Measurements from ENCODE around the gene WDR7.

The WDR7 gene

GRCh38 chr18:56986829-56987228, 335.7 kb downstream of the WDR7 start:
- DNase-seq (ENCODE audit: extremely low read depth, low read depth) = no peak
- TF ChIP-seq, protein P1, sequence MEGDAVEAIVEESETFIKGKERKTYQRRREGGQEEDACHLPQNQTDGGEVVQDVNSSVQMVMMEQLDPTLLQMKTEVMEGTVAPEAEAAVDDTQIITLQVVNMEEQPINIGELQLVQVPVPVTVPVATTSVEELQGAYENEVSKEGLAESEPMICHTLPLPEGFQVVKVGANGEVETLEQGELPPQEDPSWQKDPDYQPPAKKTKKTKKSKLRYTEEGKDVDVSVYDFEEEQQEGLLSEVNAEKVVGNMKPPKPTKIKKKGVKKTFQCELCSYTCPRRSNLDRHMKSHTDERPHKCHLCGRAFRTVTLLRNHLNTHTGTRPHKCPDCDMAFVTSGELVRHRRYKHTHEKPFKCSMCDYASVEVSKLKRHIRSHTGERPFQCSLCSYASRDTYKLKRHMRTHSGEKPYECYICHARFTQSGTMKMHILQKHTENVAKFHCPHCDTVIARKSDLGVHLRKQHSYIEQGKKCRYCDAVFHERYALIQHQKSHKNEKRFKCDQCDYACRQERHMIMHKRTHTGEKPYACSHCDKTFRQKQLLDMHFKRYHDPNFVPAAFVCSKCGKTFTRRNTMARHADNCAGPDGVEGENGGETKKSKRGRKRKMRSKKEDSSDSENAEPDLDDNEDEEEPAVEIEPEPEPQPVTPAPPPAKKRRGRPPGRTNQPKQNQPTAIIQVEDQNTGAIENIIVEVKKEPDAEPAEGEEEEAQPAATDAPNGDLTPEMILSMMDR (IDR thresholded peaks at IDR 0.05; ENCODE audit: low read depth, low read length) = no peak

DNA sequence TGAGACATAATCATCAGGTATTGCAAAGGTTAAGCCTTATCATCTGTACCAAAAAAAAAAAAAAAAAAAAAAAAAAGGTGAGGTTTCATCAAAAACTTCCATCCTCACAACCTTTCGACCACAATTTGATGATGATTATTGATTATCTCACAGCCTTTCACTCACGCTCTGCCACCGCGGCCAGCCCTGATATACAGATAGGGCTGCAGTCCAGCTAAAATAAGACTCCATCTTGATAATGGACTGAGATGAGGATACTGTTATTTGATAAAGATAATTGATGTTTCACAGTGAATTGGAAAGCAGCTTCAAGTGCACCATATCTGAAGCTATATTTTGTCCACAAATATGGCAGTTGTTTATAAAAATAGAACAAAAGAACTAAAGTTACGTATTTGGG, 336.1 kb downstream of the WDR7 start:
- TF ChIP-seq, protein P1 (IDR thresholded peaks at IDR 0.05; ENCODE audit: low read depth, low read length) = no peak
- DNase-seq (ENCODE audit: extremely low read depth, low read depth) = no peak

GRCh38 chr18:56988022-56988421, 336.9 kb downstream of the WDR7 start:
- DNase-seq (ENCODE audit: extremely low read depth, low read depth) = no peak
- TF ChIP-seq, protein P1 (IDR thresholded peaks at IDR 0.05; ENCODE audit: low read depth, low read length) = no peak

GRCh38 chr18:56990678-56991077, 339.5 kb downstream of the WDR7 start:
- DNase-seq (ENCODE audit: extremely low read depth, low read depth) = no peak
- TF ChIP-seq, protein P1 (IDR thresholded peaks at IDR 0.05; ENCODE audit: low read depth, low read length) = no peak

DNA sequence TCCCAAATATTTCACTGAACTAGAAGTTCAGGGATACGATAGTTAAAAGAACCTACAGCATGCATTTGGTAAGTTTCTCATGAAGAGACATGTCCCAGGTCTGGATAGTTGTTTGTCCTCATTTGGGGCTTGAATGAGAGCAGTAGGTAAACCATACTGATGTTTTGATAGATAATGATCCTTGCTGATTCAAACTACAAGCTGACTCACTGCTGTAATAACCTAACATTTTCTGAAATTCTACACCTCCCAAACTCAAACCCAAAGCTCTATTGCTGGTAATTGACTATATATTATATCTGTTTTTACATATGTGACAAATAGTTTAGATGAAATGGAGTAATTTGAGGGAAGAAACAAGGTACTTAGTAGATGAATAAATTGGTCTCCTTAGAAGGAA, 341.6 kb downstream of the WDR7 start:
- TF ChIP-seq, protein P1 (IDR thresholded peaks at IDR 0.05; ENCODE audit: low read depth, low read length) = no peak
- DNase-seq (ENCODE audit: extremely low read depth, low read depth) = no peak

DNA sequence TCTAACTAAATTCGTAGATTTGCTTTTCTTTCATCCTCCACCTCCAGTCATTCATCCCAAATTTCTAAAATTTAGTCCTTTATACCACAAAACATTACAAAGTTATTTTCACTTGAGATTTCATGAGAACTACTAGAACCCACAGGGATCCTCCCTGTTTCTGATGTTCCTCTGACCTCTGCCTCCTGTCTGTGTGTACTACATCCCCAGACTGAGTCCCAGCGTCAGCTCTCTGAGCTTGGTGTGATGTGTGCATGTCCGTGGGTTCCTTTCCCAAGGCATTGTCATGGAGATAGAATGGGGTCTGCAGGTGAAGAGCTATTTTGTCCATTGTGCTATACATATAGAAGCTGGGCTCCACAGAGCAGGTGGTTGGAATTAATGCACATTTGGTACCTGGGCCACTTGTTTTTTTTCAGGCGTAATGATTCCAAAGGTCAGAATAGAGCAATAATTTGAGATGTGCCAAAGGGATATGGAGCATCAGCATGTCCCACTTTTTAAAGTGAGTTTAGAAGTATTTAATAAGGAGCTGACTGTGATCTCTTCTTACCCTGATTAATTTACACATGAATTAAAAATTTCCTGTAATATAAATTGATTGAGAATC, 344.5 kb downstream of the WDR7 start:
- TF ChIP-seq, protein P1 (IDR thresholded peaks at IDR 0.05; ENCODE audit: low read depth, low read length) = no peak
- DNase-seq (ENCODE audit: extremely low read depth, low read depth) = no peak

DNA sequence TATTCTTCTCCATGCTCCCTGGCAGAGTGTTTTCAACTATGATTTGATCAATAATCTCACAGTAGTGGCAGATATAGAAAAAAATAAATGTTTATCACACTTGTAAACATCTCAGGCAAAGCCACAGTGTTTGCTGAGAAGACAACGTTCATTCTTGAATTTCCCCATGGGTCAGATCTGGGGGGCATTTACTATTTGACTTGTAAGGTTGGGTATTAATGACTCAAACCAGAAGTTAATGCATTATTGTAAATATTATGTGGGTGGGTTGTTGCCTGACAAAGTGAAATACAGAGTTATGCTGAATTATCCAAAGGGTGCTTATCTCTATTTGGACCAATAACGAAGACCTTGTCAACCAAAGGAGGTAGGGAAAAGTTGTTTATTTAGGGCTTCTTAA, 346.0 kb downstream of the WDR7 start:
- TF ChIP-seq, protein P1 (IDR thresholded peaks at IDR 0.05; ENCODE audit: low read depth, low read length) = no peak
- no peak for DNase-seq (ENCODE audit: extremely low read depth, low read depth)
